HG03469 (cell line): ENCODE measurements around the gene GJD4.

ENCODE experiments used
- ATAC-seq: cut with Tn5 transposase; IDR thresholded peaks from one replicate; pipeline ENCODE4 v1.9.1; 2021; ENCODE audit warnings: mild to moderate bottlenecking, moderate library complexity, moderate number of reproducible peaks; ENCODE audit not compliant: unreplicated experiment

The GJD4 gene

DNA sequence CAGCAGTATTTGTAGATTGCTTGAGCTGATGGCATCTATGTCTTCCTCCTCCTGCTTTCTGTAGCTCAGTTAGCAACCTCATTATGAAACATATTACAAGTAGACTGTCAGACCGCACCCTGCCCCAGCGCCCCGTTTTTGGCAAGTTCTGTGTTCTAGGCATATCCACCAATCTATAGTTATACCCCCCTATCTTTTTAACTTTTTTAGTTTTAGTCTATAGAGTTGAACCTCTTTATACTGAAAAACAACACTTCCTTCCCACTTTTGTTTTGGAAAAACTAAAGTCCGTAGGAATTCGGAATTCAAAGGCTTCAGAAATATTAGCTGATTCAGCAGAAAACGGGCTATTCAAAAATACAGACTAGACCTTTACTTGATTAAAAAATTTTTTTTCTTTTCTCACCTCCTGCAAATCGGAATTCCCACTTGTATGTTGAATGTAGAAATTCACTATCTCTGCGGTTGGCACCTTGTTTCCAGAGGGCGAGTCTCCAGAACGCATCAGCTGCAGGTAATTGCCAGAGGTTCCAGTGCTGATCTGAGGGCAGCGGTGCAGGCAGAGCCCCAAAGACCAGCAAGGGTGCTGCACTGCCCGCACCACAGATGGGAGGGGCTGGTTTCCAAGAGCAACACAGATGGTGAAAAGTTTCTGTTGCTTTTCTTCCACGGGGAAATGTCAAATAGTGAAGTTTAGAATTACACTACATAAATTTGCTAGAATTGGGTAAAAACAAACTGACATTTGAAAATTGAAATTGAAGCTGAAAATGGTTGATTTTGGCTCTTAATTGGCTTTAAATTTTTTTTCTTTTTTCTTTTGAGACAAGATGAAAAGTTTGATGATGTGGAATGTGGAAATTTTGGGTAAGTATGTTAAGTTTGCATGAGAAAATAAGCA, 39.2 kb downstream of the GJD4 start:
- no peak for ATAC-seq

DNA sequence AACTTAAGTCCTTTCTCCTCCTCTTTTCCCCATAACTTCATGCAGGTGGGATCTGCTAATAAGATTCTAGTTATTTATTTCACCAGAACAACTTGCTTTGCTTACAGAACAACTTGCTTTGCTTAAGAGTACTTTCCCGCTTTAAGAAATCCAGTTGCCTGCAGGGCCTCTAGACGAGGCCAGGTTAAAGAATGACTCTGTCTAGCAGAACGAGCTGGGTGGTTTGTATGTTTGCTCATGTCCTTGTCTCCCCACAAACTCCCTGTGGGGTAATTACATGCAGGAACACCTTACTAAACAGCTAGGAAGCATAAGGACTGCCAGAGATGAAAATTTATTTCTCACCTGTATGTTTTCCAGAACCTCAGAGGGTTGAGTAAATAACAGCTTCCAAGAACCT, 45.8 kb downstream of the GJD4 start:
- no peak for ATAC-seq

DNA sequence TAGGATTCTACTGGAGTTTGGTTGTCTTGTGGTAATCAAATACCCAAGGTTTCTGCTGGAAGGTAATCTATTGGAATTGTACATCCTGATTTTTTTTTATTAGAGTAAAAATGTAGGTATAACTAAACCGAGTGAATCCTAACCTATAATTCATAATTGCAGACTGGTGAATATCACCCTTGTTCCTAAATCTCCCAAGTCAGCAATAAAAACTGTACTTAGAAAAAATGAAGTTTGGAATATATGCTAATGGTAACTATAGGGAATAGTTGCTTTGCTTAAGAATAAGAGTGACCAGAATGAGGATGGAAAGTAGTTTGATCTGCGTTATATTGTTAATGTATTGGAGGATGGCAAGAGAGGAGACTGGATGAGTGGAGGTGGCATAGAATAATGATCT, 47.7 kb downstream of the GJD4 start:
- no peak for ATAC-seq

DNA sequence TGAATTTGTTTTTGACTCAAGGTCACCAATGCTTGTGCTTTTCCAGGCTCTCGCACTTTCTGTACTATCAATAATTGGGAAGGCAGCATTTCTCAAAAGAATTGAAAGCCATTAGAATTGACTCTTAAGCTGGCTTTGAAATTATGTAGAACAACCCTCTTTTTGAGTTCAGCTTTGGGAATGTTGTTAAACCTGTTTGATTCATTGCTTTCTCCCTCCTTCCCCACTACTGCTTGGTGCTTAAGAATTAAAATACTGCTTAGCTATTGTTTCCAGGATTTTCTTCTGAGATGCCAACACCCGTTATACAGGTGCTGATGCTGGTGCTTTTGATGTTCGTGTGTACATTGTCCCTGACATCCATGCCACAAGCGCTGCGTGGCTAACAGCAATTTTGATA, 52.5 kb downstream of the GJD4 start:
- no peak for ATAC-seq
